K562 (cell line): ENCODE measurements around the gene LIMK1. TPM values are rescaled to one million over a fixed set of nuclear protein-coding genes. Genes with fewer than 3 reads are reported as not detected.

ENCODE experiments used
- ATAC-seq: fragments of 200-7000 bp; cut with Tn5 transposase; 3 replicates; pipeline ENCODE4 v1.9.1; 2020; ENCODE audit warnings: moderate library complexity
- BruUV-seq: library from RNA; stranded (reverse); fragments of 400-500 nt; replicated peaks from 2 replicates; lab custom pipeline; 2021; lab: Mats Ljungman, UMichigan
- CTCF ChIA-PET: fragments of 300-600 bp; formaldehyde crosslinking; extraction: SDS; loops from one replicate; lab custom pipeline; 2021; ENCODE audit warnings: low intra/inter-chr PET ratio; lab: Yijun Ruan, JAX
- POLR2A ChIA-PET: fragments of 300-600, 350-650 bp; sonication (Branson Sonifier 250); formaldehyde crosslinking; extraction: SDS; loops from one replicate; lab custom pipeline; 2021; ENCODE audit warnings: antibody characterized with exemption, inconsistent platforms; lab: Yijun Ruan, JAX
- DNase-seq, 4 experiments: peaks; one replicate each; pipeline versions ENCODE4 v3.0.0 to v3.0.0-alpha.2; 2011 to 2018; ENCODE audit warnings: low spot score in 3 of 4, mixed read lengths in 3 of 4; ENCODE audit errors: extremely low read depth in 1 of 4
- FAIRE-seq: peaks from 2 replicates; lab custom pipeline; 2011; peaks lifted over from hg19 to GRCh38; lab: Jason Lieb, UNC
- H2AFZ ChIP-seq: 2 replicates; pipeline ENCODE4 v1.6.0; 2011; ENCODE audit warnings: low read depth, low read length, control low read depth, inconsistent platforms
- H3K27ac ChIP-seq: fragments of 200-600 bp; 3 replicates; pipeline ENCODE4 v1.8.0; 2011; ENCODE audit warnings: low read depth, mild to moderate bottlenecking, control low read depth, inconsistent platforms, low read length, moderate library complexity, mixed read lengths; ENCODE audit errors: extremely low read depth
- H3K27me3 ChIP-seq, 2 experiments: fragments of 300-600 bp in 1 of 2; 2 replicates in 1 of 2; 3 replicates in 1 of 2; pipeline versions ENCODE4 v1.6.0 to v1.8.0; 2011; ENCODE audit warnings: inconsistent platforms in 2 of 2, low read length in 2 of 2, mild to moderate bottlenecking in 1 of 2, mixed read lengths in 1 of 2, moderate library complexity in 1 of 2; ENCODE audit not compliant: control insufficient read depth in 2 of 2, insufficient read depth in 2 of 2
- H3K36me3 ChIP-seq: fragments of 300-600 bp; 3 replicates; pipeline ENCODE4 v1.8.0; 2011; ENCODE audit warnings: mild to moderate bottlenecking, low read length, inconsistent platforms; ENCODE audit not compliant: control insufficient read depth, insufficient read depth
- H3K4me1 ChIP-seq, 2 experiments: fragments of 200-600 bp in 1 of 2; replicated peaks in 1 of 2; 2 replicates in 1 of 2; 3 replicates in 1 of 2; pipeline versions ENCODE4 v1.5.1 to v1.8.0; 2011; ENCODE audit warnings: inconsistent platforms in 2 of 2, low read length in 2 of 2, mild to moderate bottlenecking in 1 of 2, mixed read lengths in 1 of 2, moderate library complexity in 1 of 2; ENCODE audit not compliant: control insufficient read depth in 2 of 2, insufficient read depth in 2 of 2
- H3K4me2 ChIP-seq: 2 replicates; pipeline ENCODE4 v1.6.1; 2011; ENCODE audit warnings: low read length, control low read depth, inconsistent platforms, mixed read lengths; ENCODE audit not compliant: insufficient read depth
- H3K4me3 ChIP-seq: fragments of 200-600 bp; sonication (generic), shearing (Covaris generic); 2 replicates; pipeline ENCODE4 v1.5.1; 2016; ENCODE audit warnings: control low read depth, inconsistent platforms
- H3K79me2 ChIP-seq: fragments of 200-600 bp; 3 replicates; pipeline ENCODE4 v1.8.0; 2011; ENCODE audit warnings: low read length, inconsistent platforms; ENCODE audit not compliant: control insufficient read depth, insufficient read depth
- H3K9ac ChIP-seq, 2 experiments: 2 replicates each; pipeline versions ENCODE4 v1.6.0 to v1.6.1; 2011; ENCODE audit warnings: low read depth in 2 of 2, low read length in 2 of 2, control low read depth in 1 of 2, inconsistent platforms in 1 of 2, mild to moderate bottlenecking in 1 of 2, mixed read lengths in 1 of 2; ENCODE audit not compliant: insufficient read depth in 1 of 2
- H3K9me1 ChIP-seq: one replicate; pipeline ENCODE4 v1.6.0; 2011; ENCODE audit warnings: inconsistent platforms, mild to moderate bottlenecking, low read length, moderate library complexity; ENCODE audit not compliant: control insufficient read depth, insufficient read depth
- H3K9me3 ChIP-seq: replicated peaks from 2 replicates; pipeline ENCODE4 v1.5.1; 2011; ENCODE audit warnings: low read depth, low read length, inconsistent platforms; ENCODE audit not compliant: control insufficient read depth, insufficient read depth
- H4K20me1 ChIP-seq: replicated peaks from 2 replicates; pipeline ENCODE4 v1.6.1; 2011; ENCODE audit warnings: low read length, inconsistent platforms, mixed read lengths; ENCODE audit not compliant: control insufficient read depth, insufficient read depth
- E2F5 ChIP-seq: sonication (generic); formaldehyde crosslinking; IDR thresholded peaks from 2 replicates; pipeline ENCODE4 v1.8.0; 2022; ENCODE audit warnings: mild to moderate bottlenecking, missing genetic modification reagents
- E2F8 ChIP-seq: fragments of 450-650 bp; IDR thresholded peaks from 2 replicates; pipeline ENCODE4 v1.7.1; 2018; ENCODE audit warnings: mild to moderate bottlenecking, low read depth; ENCODE audit not compliant: partially characterized antibody
- KAT8 ChIP-seq: fragments of 450-650 bp; IDR thresholded peaks from 2 replicates; pipeline ENCODE4 v1.6.1; 2016; ENCODE audit warnings: low read depth, mild to moderate bottlenecking
- KLF10 ChIP-seq: fragments of 250-450 bp; sonication (Bioruptor Pico); IDR thresholded peaks from 2 replicates; pipeline ENCODE4 v1.6.1; 2021; ENCODE audit warnings: matching md5 sums
- RBM25 ChIP-seq: fragments of 200-400 bp; formaldehyde crosslinking; IDR thresholded peaks from 2 replicates; pipeline ENCODE4 v1.6.1; 2018; ENCODE audit warnings: low read length, low read depth, moderate library complexity; ENCODE audit not compliant: severe bottlenecking
- TAF15 ChIP-seq: fragments of 200-400 bp; formaldehyde crosslinking; IDR thresholded peaks from 2 replicates; pipeline ENCODE4 v1.6.1; 2017; ENCODE audit warnings: mild to moderate bottlenecking, low read depth, low read length, moderate library complexity
- ZFX ChIP-seq: sonication (generic); formaldehyde crosslinking; IDR thresholded peaks from 2 replicates; pipeline ENCODE4 v1.8.0; 2022; ENCODE audit warnings: mild to moderate bottlenecking, missing genetic modification reagents, moderate library complexity
- ZNF121 ChIP-seq: sonication (generic); formaldehyde crosslinking; conservative IDR thresholded peaks from 2 replicates; pipeline ENCODE4 v1.8.0; 2022; ENCODE audit warnings: missing genetic modification reagents
- whole genome bisulfite sequencing: fragments of 100-300 bp; shearing (Covaris generic); methylation state at CpG from one replicate; pipeline ENCODE4 v1.1.6; 2016; ENCODE audit warnings: low coverage, mixed read lengths; ENCODE audit not compliant: insufficient coverage; ENCODE audit errors: missing lambda C conversion rate; 5-methylcytosine and 5-hydroxymethylcytosine counted together
- in situ Hi-C: fragments of 300-500 bp; cut with MboI; formaldehyde crosslinking; loops from 4 replicates; pipeline ENCODE4 v1.15.0; 2018; ENCODE audit warnings: inconsistent platforms, mixed read lengths
- intact Hi-C: fragments of 100-400 bp; cut with micrococcal nuclease; formaldehyde crosslinking; loops from 2 replicates; pipeline ENCODE4 v1.14.2; 2022
- polyA plus RNA-seq, 8 experiments: library from polyadenylated mRNA; depleted of rRNA in 4 of 8; stranded (reverse) in 5 of 8; unstranded in 3 of 8; fragments of >200 nt; fragmentation: Nextera tagmentation in 2 of 8; fragmentation: Illumina TruSeq in 1 of 8; extraction: Ambion mirVana in 2 of 8; extraction: Trizol in 1 of 8; gene quantifications; 2 replicates each; pipeline versions ENCODE4 v1.2.1 to v1.2.3, GENCODE V29; 2011 to 2014; ENCODE audit warnings: inconsistent platforms in 1 of 8, missing spikeins in 1 of 8
- total RNA-seq, 7 experiments: library from RNA; depleted of rRNA in 6 of 7; stranded (reverse); fragments of >200 nt in 6 of 7; fragmentation: Illumina TruSeq in 2 of 7; extraction: Trizol in 2 of 7; gene quantifications; 2 replicates each; pipeline versions ENCODE4 v1.2.1 to v1.2.3, GENCODE V29; 2011 to 2021; ENCODE audit warnings: low replicate concordance in 1 of 7
- TF ChIP-seq, protein P1 (sequence below): sonication (generic); formaldehyde crosslinking; IDR thresholded peaks from 2 replicates; pipeline ENCODE4 v1.8.1; 2023; ENCODE audit warnings: mild to moderate bottlenecking, missing genetic modification reagents
- TF ChIP-seq, protein P2 (sequence below): fragments of 200-800 bp; sonication (Bioruptor generic); IDR thresholded peaks from 2 replicates; pipeline ENCODE4 v1.6.1; 2016; ENCODE audit warnings: missing genetic modification characterization, missing compliant biosample characterization

Gene LIMK1
- total and polyA plus RNA-seq, 9 of the 15 experiments (the other 6 are each of a cell fraction or from before 2014, with no cell fraction given) = 0.14 to 30.0 (median 15.9) TPM

GRCh38 chr7:74141705-74142104 is 58.1 kb downstream of the LIMK1 start:
- no peak for ATAC-seq
- Histone ChIP-seq H2AFZ (no peak overlapping the region), H3K4me2 (no peak overlapping the region), H3K27me3 (no peaks in the 10 kb centered on the region), H3K9ac (no peak overlapping the region), H3K4me3 (no peak overlapping the region), H3K4me1 (no peaks in the 10 kb centered on the region; a peak in 2 of 5 replicates), H3K79me2 (no peaks in the 10 kb centered on the region)
- in situ Hi-C loops = no loop called here
- BruUV-seq = no TSS peak
- ChIA-PET CTCF (no interaction called here), POLR2A (interaction anchor here (1.1 kb wide), 1 partner anchor 36 kb away, joined by 3 read pairs; no protein-coding TSS in a partner anchor)
- WGBS = 0% methylated on average over 1 of the region's 1 CpG
- intact Hi-C loops = no loop called here
- TF ChIP-seq TAF15 (no peak), KLF10 (CRISPR knock-in tag) (no peak), ZFX (CRISPR knock-in tag) (no peak), E2F5 (CRISPR knock-in tag) (no peak), ZNF121 (no peak), KAT8 (no peak), E2F8 (no peak), RBM25 (no peak)
- TF ChIP-seq, protein P1, sequence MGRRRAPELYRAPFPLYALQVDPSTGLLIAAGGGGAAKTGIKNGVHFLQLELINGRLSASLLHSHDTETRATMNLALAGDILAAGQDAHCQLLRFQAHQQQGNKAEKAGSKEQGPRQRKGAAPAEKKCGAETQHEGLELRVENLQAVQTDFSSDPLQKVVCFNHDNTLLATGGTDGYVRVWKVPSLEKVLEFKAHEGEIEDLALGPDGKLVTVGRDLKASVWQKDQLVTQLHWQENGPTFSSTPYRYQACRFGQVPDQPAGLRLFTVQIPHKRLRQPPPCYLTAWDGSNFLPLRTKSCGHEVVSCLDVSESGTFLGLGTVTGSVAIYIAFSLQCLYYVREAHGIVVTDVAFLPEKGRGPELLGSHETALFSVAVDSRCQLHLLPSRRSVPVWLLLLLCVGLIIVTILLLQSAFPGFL = no peak
- TF ChIP-seq, protein P2, sequence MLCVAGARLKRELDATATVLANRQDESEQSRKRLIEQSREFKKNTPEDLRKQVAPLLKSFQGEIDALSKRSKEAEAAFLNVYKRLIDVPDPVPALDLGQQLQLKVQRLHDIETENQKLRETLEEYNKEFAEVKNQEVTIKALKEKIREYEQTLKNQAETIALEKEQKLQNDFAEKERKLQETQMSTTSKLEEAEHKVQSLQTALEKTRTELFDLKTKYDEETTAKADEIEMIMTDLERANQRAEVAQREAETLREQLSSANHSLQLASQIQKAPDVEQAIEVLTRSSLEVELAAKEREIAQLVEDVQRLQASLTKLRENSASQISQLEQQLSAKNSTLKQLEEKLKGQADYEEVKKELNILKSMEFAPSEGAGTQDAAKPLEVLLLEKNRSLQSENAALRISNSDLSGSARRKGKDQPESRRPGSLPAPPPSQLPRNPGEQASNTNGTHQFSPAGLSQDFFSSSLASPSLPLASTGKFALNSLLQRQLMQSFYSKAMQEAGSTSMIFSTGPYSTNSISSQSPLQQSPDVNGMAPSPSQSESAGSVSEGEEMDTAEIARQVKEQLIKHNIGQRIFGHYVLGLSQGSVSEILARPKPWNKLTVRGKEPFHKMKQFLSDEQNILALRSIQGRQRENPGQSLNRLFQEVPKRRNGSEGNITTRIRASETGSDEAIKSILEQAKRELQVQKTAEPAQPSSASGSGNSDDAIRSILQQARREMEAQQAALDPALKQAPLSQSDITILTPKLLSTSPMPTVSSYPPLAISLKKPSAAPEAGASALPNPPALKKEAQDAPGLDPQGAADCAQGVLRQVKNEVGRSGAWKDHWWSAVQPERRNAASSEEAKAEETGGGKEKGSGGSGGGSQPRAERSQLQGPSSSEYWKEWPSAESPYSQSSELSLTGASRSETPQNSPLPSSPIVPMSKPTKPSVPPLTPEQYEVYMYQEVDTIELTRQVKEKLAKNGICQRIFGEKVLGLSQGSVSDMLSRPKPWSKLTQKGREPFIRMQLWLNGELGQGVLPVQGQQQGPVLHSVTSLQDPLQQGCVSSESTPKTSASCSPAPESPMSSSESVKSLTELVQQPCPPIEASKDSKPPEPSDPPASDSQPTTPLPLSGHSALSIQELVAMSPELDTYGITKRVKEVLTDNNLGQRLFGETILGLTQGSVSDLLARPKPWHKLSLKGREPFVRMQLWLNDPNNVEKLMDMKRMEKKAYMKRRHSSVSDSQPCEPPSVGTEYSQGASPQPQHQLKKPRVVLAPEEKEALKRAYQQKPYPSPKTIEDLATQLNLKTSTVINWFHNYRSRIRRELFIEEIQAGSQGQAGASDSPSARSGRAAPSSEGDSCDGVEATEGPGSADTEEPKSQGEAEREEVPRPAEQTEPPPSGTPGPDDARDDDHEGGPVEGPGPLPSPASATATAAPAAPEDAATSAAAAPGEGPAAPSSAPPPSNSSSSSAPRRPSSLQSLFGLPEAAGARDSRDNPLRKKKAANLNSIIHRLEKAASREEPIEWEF = no peak
- TF ChIP-seq, all 486 proteins: peak for 0
- Histone ChIP-seq H3K36me3 (no peaks in the 10 kb centered on the region), H4K20me1 (no peaks in the 10 kb centered on the region), H3K27ac (no peak overlapping the region), H3K9me1 (no peaks in the 10 kb centered on the region), H3K9me3 (peaks cover 4% of the 10 kb centered on the region; the same call in 1 of the 2 replicates)
- no peak for DNase-seq
- FAIRE-seq = no peak
